HG03342 (cell line): Measurements from ENCODE around the gene GALNT14.

Source experiments
- ATAC-seq: cut with Tn5 transposase; IDR thresholded peaks from one replicate; pipeline ENCODE4 v1.9.1; 2021; ENCODE audit warnings: mild to moderate bottlenecking, moderate library complexity; ENCODE audit not compliant: unreplicated experiment

The GALNT14 gene

DNA sequence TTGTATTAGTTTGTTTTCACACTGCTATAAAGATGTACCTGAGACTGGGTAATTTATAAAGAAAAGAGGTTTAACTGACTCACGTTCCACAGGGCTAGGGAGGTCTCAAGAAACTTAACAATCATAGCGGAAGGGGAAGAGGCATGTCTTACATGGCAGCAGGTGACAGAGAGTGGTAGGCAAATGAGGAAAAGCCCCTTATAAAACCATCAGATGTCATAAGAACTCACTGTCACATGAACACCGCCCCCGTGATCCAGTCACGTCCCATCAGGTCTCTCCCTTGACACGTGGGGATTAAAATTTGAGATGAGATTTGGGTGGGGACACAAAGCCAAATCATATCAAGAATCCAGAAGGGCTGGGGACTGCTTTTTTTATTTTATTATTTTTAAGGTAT is 120.0 kb downstream of the GALNT14 start:
- no peak for ATAC-seq

DNA sequence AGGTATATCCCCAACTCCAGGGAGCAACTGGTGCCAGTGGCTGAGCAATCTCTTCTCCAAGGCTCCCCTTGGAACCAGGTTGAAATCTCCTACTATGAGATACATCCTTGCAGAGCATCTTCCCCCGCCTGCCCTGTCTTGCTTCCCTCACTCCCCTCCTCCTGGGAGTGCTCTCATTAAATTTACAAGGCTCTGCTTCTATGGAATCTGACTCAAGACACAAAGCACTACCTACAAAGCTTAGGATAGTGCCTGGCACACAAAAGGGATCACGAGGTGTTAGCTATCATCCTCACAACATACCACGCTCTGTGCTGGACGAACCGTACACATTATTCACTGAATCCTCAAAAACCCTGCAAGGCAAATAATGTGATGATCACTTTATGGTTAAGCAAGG is 121.6 kb downstream of the GALNT14 start:
- ATAC-seq, result no peak

DNA sequence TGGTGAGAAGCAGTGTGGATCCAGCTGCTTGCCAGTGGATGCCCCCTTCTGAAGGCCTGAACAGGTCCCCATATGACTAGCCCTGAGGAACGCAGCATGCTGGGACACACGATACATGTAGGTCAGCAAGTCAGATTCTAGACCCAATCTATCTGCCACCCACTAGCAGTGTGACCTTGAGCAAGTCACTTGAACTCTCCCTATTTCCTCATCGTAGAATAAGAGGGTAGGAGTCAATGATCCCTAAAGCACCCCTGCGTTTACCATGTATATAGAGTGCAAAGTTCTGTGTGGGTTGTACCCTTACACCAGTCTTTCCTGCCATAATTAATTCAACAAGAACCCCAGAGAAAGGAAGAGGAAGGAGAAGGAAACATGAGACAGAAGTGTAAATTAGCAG is 123.7 kb downstream of the GALNT14 start:
- ATAC-seq, result no peak

DNA sequence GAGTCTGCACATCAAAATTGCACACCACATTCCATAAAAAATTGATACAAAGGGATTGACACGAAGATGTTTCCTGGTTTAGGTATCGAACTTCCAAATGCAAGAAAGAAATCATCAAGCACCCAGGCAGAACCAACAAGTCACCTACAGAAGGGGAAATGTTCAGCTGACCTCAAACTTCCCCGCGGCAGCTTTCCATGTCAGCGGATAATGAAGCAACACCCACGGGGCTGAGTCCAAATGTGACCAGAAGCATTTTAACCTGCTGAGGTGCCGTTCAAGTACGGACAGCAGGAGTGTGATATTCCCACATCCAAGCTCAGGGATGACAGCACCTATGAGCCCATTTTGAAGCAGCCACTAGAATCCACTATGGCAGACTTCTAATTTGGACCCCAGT is 124.9 kb downstream of the GALNT14 start:
- no peak for ATAC-seq

DNA sequence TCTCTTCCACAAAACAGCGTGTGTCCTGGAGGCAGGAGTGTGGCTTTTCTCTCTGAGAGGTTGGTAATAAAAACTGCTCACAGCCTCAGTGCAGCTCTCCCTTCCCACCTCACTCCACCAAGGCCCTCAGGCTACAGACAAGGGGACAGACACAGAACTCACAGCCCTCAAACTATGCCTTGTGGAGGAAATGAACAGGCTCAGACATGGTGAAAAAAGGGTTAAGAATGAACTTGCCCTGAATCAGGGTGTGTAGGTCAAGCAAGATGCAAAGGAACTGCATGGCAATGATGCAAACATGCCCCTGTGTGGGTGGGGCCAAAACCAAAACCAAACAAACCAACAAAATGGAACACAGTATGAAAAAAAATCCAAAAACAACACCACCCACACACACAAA is 125.8 kb downstream of the GALNT14 start:
- ATAC-seq, result no peak

DNA sequence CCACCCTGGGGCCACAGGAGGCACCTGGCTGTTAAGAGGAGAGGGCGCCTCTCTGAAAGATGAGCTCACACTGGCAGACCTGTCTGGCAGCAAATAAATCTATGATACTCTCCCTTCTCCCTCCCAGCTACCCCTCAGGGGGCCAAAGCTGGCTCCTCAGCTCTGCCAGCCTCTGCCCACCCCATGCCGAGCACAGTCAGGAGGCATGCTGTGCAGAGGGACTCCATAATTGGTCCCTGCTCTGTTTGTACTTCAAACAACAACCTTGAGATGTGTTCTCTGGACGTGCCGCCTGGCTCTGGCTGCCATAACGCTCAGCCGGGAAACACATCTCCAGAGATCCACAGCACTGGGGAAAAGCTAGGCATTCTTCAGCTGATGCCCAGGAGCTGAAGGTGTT is 126.7 kb downstream of the GALNT14 start:
- ATAC-seq, result no peak

DNA sequence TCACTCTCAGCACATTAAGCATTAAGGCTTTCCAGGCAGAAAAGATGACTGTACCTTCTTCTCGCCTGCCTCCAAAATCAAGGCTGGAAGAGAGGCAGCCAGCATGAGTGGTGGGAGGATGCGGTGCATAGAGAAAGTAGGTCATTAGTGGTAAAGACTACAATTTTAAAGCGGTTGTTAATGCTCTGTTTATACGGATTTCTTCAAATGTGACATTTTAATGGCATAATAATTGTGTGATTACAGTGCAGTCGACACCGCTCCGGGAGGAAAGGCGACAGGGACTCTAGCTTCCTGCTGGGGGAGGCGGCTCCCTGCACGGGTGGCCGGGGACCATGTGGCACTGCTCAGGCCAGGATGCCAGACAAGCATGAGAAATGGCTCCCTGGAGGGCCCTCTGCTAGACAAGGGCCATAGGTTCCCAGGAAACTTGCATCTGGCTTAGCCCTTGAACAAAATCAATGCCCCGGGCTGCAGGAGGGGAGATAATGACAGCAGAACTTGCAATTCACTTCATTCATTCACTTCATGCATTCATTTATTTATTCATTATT is 129.6 kb downstream of the GALNT14 start:
- no peak for ATAC-seq

DNA sequence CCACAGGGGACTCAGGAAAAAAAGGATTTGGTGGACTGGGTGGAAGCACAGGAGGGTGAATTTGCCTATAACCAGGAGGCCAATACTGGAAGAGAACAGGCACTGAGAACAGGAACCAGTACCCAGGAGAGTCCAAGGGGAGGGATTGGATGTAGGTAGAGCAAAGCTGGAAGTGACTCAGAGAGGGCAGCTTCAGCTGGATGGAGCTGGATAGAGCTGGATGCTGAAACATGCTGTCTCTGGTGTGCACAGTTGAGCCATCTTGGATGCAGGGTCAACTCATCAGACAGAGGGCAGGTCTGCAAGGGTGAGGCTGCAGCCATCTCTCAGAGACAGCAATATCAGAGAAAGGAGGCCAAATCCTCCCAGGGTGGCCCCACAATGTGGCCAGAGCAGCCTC is 134.0 kb downstream of the GALNT14 start:
- no peak for ATAC-seq

DNA sequence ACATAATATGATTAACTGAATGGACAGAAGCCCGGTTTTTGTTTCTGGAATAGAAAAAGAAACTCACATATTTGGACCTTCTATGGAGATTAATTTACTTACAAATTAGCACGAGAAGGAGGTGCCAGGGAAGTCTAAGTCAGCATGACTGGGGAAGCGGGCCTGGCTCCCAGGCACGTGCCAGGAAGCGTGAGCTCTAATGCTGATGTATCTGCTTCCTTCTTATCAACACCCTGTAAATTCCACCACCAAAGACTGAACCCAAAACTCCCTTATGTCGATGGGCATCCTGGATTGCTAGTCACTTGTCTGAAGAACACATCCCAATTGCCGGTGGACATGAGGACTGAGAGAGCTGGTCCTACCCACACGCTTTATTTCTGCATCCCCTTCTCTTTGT is 134.5 kb downstream of the GALNT14 start:
- no peak for ATAC-seq

DNA sequence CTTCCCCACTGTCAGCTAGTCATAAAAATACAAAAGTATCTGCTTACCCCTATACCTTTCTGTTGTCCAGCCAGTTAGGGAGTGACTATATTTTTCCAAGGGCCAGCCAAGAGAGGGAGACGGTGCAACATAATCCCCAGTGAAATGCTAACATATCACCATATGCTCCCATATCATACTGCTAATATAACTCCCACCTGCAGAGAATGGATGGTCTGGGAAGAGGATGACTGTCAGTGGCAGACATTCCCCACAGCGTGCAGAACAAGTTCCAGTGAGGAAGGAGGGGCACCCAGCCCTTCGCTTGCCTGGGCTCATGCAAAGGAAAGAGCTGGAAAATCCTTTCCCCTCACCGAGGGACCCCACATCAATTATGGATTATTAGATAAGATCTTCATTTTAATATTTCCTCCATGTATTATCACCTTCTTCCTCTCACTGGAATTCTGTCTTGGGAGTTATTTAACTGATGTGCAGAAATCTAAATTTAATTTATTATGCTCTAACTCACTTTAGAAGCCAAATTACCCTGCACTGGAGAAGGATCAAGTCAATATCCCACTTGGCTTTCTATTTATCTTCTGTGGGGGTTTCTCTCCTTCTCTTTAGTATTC is 135.6 kb downstream of the GALNT14 start:
- no peak for ATAC-seq

DNA sequence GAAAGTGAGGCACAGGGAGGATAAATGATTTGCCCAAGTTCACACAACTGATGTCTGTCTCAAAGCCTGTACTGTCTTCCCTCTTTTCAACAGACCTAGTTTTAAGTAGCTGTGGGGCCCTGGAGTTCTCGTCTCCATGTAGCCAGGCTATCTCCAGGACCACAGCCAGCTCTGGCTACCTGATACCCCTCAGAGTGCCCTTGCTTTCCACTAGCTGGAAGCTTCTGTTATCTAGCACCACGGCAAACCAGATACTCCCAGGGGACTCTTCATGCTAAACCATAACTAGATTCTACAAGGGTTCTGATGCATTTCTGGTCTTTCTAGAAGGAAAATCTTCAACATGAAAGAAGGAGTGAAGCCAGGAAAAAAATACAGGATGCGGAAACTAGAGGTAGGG is 137.3 kb downstream of the GALNT14 start:
- no peak for ATAC-seq

DNA sequence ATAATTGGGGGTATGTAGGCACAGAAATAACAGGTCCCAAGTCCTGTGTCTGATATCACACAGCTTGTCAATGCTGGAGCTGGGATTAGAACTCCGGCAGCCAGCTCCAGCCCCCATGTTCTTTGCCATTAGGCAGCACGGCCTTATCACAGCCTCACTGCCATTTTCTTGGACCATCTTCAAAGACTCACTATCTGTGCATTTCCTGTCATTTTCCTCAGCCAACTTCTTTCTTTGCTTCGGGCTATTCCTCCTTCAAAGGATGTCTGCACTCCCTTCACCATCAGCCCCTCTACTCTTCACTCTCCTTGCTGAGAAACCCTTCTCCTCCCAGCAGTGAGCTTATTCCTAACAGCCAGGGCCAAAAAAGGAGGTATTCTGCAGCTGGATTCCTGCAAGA is 139.6 kb downstream of the GALNT14 start:
- no peak for ATAC-seq

DNA sequence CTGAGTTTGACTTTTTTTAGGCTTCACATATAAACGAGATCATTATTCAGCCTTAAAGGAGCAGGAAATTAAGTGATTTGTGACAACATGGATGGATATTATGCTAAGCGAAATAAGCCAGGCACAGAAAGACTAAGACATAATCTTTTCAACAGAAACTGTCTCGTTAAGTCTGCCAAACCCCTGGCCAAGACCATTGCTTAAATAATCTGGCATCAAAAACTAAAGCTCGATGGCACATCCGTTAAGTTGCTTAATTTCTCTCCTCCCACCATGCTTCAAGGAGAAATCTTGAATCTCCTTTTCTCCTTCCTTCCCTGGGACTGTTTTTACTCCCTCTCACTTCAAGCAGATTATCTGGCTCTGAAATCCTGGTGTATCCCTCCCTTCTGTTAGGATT is 140.3 kb downstream of the GALNT14 start:
- ATAC-seq, result no peak

DNA sequence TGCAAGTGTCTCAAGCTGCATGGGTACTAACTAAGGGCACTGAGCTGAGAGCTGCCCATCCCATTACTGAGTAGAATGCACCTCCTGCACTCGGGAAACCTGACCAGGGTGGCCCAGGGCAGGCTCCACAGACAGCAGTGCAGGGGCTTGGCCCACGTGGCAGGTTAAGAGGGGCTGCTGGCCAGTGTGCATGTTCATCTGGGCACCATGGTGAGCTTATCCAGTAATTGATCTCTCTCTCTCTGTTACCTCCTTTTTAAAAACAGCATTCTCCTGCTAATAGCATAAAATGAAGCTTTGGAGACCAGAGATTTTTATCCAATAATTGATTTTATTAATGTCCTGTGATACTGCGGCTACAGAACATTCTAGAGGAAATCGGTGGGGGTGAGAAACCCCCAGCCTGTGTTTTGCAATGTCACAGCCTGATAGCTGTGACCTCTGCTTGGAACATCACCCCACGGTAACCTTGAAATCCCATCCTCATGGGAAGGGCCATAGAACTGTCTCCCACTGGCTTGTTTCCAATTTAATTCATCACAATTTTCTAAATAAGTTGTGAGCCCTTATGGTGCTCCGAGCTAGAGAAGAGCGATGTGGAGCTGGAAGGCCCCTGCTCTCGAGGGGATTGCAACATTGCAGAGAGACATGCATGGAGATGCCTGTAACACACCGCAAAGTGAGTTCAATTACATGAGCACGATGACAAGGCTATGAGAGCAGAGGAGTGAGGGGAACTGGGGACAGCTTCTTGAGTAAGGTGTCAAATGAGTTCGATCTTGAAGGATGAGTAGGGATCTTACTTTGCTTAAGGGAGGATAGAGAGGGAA is 143.8 kb downstream of the GALNT14 start:
- no peak for ATAC-seq

DNA sequence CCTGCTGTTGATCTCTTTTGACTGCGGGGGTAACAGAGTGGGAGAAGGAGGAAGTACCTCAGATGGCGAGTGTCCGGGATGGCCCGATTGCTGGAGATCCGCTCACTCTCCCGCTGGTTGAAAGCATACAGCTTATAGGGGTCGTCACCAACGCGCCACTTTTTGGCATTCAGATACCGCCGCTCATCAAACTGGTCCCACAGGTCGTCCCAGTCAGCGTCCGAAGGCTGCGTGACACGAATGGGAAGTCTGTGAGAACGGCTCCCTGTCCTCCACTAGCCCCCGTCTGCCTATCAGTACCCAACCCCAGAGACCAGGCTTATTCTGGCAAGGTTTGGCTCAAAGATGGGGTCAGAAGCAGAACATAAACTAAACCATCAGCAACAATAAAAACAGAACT is 145.5 kb downstream of the GALNT14 start:
- no peak for ATAC-seq

DNA sequence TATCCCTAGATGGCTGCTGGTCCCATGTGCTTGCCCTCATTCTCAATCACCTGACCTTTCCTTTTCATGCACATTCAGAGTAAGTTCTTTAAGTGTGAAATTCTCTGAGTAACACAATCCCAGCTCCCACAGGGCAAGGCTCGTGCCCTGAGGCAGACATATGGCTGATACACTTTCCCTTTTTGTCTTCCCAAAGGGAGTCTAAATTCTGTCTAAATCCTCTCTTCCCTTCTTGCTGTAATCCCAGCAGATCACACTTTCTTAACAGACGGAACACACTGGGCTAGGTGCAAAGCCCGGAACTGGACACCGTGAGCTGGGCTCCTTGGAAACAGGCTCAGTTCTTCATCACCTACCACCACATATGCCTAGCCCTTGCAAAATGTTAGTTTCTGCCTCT is 147.6 kb downstream of the GALNT14 start:
- no peak for ATAC-seq

DNA sequence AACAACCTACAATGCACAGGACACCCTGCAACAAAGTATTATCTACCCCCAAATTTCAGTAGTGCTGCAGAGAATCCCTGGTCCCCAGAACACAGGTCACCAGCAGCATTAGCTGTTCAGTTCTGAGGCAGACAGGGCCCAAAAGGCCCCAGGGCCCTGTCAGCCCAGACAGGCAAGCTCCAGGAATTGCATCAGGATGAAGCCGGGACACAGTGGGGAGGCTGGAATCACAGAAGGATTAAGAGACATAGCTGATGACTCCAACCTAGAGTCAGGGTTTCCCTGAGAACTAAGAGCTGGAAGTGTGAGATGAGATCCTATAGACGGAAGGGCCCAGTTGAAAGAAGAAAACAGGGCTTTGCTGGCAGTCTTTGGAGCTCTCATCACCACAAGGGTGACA is 148.1 kb downstream of the GALNT14 start:
- no peak for ATAC-seq

DNA sequence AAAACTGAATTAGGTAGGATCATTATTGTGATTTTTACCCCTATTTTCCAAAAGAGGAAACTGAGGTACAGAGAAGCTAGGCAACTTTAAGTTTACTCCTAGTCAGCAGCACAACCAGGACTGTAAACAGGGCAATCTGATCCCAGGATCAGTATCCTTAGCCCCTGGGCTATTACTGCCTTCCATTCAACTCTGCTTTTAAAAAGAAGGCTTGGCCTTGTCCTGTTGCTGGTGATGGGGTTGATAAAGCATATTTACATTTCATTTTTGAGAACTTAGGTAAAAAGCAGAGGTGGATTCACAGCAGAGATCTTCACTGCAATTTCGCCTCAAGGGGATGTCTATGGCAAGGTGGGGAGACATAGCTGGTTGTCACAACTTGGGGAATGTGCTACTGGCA is 148.5 kb downstream of the GALNT14 start:
- ATAC-seq, result no peak

DNA sequence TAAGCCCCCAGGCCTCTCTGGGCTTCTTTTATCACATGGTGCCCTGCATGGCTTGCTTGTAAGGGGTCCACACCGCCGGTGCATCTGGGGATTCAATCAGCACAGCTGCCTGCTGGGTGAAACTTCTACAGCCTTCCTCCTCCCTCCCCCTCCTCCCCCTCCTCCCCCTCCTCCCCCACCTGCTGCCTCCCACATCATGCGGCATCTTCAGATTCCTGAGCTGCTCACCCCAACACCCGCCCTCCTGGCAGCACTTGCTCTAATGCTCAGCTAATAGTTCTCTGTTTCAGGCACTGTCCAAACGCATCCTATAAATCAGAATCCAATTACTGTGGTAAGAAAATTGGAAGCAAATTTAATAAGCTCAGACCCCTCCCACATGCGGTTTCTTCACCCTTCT is 150.7 kb downstream of the GALNT14 start:
- no peak for ATAC-seq

DNA sequence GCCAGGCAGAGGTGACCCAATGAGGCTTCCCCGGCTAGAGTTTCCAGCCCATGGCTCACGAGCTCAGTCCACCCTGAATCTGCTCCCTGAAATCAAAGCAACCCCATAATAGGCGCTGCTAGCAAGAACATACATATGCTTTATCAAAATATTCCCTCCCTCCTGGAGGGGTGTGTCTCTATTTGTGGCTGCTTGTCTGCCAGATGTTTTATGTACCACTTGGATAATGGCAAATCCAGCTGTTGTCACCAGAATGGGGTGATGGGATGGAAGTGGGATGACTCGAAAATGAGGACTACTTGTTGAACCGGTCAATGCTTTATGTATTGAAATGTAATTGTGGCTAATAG is 152.0 kb downstream of the GALNT14 start:
- no peak for ATAC-seq

DNA sequence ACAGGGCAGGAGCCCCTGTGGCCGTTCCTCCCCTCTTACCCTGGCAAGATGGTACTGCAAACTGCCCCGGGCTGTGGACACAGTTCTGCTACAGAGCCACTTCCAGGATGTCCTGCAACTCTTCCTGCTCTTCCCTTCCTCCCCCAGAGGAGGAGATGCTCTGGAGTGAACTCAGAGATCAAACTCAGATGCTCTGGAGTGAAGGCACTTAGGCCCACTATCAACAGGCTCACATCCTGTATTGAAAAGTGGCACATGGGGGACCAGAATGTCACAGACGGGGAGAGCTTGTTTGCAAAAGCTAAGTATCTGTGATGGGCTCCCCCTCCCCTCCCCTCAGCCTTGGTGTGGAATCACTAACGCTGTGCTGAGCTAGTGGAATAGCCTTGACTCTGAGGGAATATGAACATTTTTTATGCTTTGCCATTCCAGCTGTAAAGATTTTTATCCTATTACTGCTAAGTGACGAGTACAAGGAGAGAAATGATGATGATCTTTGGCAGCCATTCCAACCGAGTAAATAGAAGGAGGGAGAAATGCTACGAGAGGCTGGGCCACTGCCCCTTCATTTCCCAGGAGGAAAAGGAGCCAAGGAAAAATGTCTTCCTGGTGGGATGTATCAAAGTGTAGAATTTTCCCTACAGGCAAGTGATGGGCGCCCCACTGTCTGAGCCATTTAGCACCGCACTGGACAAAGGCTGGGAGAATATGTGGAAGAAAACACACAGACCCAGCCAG is 152.6 kb downstream of the GALNT14 start:
- no peak for ATAC-seq

DNA sequence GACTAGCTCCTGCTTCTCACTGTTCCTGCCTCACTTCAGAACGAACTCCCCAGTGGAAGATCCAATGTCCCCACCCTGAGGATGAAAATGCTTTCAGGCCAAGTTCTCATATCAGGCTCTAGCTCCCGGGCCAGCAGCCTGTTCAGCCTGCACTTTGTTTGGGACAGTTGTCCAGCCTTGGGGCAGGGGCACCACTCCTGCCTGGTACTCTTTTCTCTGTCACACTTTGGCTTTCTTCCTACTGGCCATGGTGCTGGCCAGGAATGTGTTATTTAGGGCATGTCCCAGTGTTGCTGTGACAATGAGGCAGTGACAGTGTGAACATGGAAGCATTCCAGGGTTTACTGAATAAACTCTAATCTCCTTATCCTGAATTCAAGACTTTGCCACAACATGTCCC is 154.1 kb downstream of the GALNT14 start:
- no peak for ATAC-seq
